H9 (cell line): Measurements from ENCODE around the gene TRIM17. TPM values are rescaled to one million over a fixed set of nuclear protein-coding genes. Genes with fewer than 3 reads are reported as not detected.
A peak's percentile ranks its signal among the peaks of the same experiment; 100 is the strongest.

Experiments used
- DNase-seq: peaks from one replicate; pipeline ENCODE4 v3.0.0-alpha.2; 2017
- H2AFZ ChIP-seq: one replicate; pipeline ENCODE4 v1.6.1; 2013; ENCODE audit warnings: mild to moderate bottlenecking, low read length, control low read depth, moderate library complexity
- H2AK5ac ChIP-seq: 2 replicates; pipeline ENCODE4 v1.6.1; 2013; ENCODE audit warnings: low read length, control low read depth, mixed read lengths; ENCODE audit not compliant: insufficient read length
- H2BK120ac ChIP-seq: one replicate; pipeline ENCODE4 v1.6.1; 2013; ENCODE audit warnings: low read depth, mild to moderate bottlenecking, low read length, control low read depth, inconsistent platforms; ENCODE audit not compliant: poor library complexity, severe bottlenecking
- H2BK12ac ChIP-seq: 2 replicates; pipeline ENCODE4 v1.6.1; 2013; ENCODE audit warnings: low read length, control low read depth, mixed read lengths, low read depth; ENCODE audit not compliant: insufficient read length
- H2BK15ac ChIP-seq: 2 replicates; pipeline ENCODE4 v1.6.1; 2013; ENCODE audit warnings: low read depth, low read length, control low read depth
- H2BK20ac ChIP-seq: one replicate; pipeline ENCODE4 v1.6.1; 2013; ENCODE audit warnings: low read depth, mild to moderate bottlenecking, low read length, control low read depth, inconsistent platforms; ENCODE audit not compliant: poor library complexity, severe bottlenecking
- H2BK5ac ChIP-seq: 2 replicates; pipeline ENCODE4 v1.6.1; 2013; ENCODE audit warnings: low read length, control low read depth, mixed read lengths; ENCODE audit not compliant: insufficient read length
- H3K14ac ChIP-seq: 2 replicates; pipeline ENCODE4 v1.6.1; 2013; ENCODE audit warnings: low read length, control low read depth; ENCODE audit not compliant: insufficient read depth
- H3K18ac ChIP-seq: 2 replicates; pipeline ENCODE4 v1.6.1; 2013; ENCODE audit warnings: low read depth, mild to moderate bottlenecking, mixed read lengths, low read length, control low read depth; ENCODE audit not compliant: insufficient read length
- H3K23ac ChIP-seq: 2 replicates; pipeline ENCODE4 v1.6.1; 2013; ENCODE audit warnings: low read length, control low read depth, mixed read lengths, low read depth; ENCODE audit not compliant: insufficient read length
- H3K23me2 ChIP-seq: 2 replicates; pipeline ENCODE4 v1.6.1; 2013; ENCODE audit warnings: low read depth, mild to moderate bottlenecking, mixed read lengths, low read length, control low read depth; ENCODE audit not compliant: insufficient read length, poor library complexity, severe bottlenecking
- H3K27ac ChIP-seq: 2 replicates; pipeline ENCODE4 v1.5.1; 2013; ENCODE audit warnings: low read length, control low read depth, mixed read lengths, low read depth; ENCODE audit not compliant: insufficient read length
- H3K27me3 ChIP-seq: 2 replicates; pipeline ENCODE4 v1.6.1; 2013; ENCODE audit warnings: low read length, control low read depth, inconsistent platforms; ENCODE audit not compliant: insufficient read depth
- H3K4ac ChIP-seq: 2 replicates; pipeline ENCODE4 v1.6.1; 2013; ENCODE audit warnings: low read depth, mild to moderate bottlenecking, control low read depth, inconsistent platforms, low read length, moderate library complexity
- H3K4me1 ChIP-seq: 2 replicates; pipeline ENCODE4 v1.6.1; 2013; ENCODE audit warnings: low read length, control low read depth, inconsistent platforms; ENCODE audit not compliant: insufficient read depth
- H3K4me2 ChIP-seq: 2 replicates; pipeline ENCODE4 v1.6.1; 2013; ENCODE audit warnings: low read length, control low read depth, mixed read lengths; ENCODE audit not compliant: insufficient read length, insufficient read depth
- H3K56ac ChIP-seq: 2 replicates; pipeline ENCODE4 v1.6.1; 2013; ENCODE audit warnings: low read depth, mild to moderate bottlenecking, mixed read lengths, low read length, control low read depth; ENCODE audit not compliant: insufficient read length
- H3K79me1 ChIP-seq: 2 replicates; pipeline ENCODE4 v1.6.1; 2013; ENCODE audit warnings: low read depth, mild to moderate bottlenecking, moderate library complexity, low read length, control low read depth, inconsistent platforms; ENCODE audit not compliant: insufficient read depth, poor library complexity, severe bottlenecking
- H3K79me2 ChIP-seq: 2 replicates; pipeline ENCODE4 v1.6.1; 2013; ENCODE audit warnings: low read length, control low read depth, inconsistent platforms; ENCODE audit not compliant: insufficient read depth
- H3K9ac ChIP-seq: 2 replicates; pipeline ENCODE4 v1.6.1; 2013; ENCODE audit warnings: low read length, control low read depth, mixed read lengths; ENCODE audit not compliant: insufficient read length; ENCODE audit errors: extremely low read depth
- H3K9me3 ChIP-seq: one replicate; pipeline ENCODE4 v1.6.1; 2013; ENCODE audit warnings: low read depth, low read length, inconsistent platforms; ENCODE audit not compliant: control insufficient read depth
- H3T11ph ChIP-seq: one replicate; pipeline ENCODE4 v1.6.1; 2013; ENCODE audit warnings: mild to moderate bottlenecking, low read length, control low read depth, inconsistent platforms
- H4K20me1 ChIP-seq: one replicate; pipeline ENCODE4 v1.6.1; 2013; ENCODE audit not compliant: control insufficient read depth, insufficient read length, insufficient read depth
- H4K5ac ChIP-seq: 2 replicates; pipeline ENCODE4 v1.6.1; 2013; ENCODE audit warnings: low read depth, mild to moderate bottlenecking, mixed read lengths, low read length, control low read depth; ENCODE audit not compliant: insufficient read length
- H4K8ac ChIP-seq: replicated peaks from 2 replicates; pipeline ENCODE4 v1.6.1; 2013; ENCODE audit warnings: low read length, control low read depth, mixed read lengths, low read depth; ENCODE audit not compliant: insufficient read length
- H4K91ac ChIP-seq: 2 replicates; pipeline ENCODE4 v1.6.1; 2013; ENCODE audit warnings: low read depth, mild to moderate bottlenecking, moderate library complexity, mixed read lengths, low read length, control low read depth; ENCODE audit not compliant: insufficient read length
- H3K27ac Mint-ChIP-seq, 3 experiments: 2 replicates in 2 of 3; 3 replicates in 1 of 3; pipeline ENCODE4 v1.8.0; 2020 to 2021; ENCODE audit warnings: mixed read lengths in 3 of 3, mild to moderate bottlenecking in 1 of 3, moderate library complexity in 1 of 3
- H3K27me3 Mint-ChIP-seq: 2 replicates; pipeline ENCODE4 v1.8.0; 2021; ENCODE audit warnings: low read depth, mild to moderate bottlenecking, moderate library complexity, mixed read lengths
- H3K36me3 Mint-ChIP-seq, 3 experiments: 2 replicates in 2 of 3; 3 replicates in 1 of 3; pipeline ENCODE4 v1.8.0; 2020 to 2021; ENCODE audit warnings: low read depth in 3 of 3, mixed read lengths in 3 of 3; ENCODE audit not compliant: insufficient read depth in 1 of 3
- H3K4me1 Mint-ChIP-seq, 2 experiments: 2 replicates each; pipeline ENCODE4 v1.8.0; 2020; ENCODE audit warnings: mixed read lengths in 2 of 2
- H3K4me3 Mint-ChIP-seq, 2 experiments: 2 replicates in 1 of 2; 3 replicates in 1 of 2; pipeline ENCODE4 v1.8.0; 2020 to 2021; ENCODE audit warnings: mild to moderate bottlenecking in 2 of 2, mixed read lengths in 2 of 2, moderate library complexity in 1 of 2
- H3K9me3 Mint-ChIP-seq, 2 experiments: 2 replicates in 1 of 2; 3 replicates in 1 of 2; pipeline ENCODE4 v1.8.0; 2020; ENCODE audit warnings: mild to moderate bottlenecking in 2 of 2, mixed read lengths in 2 of 2, moderate library complexity in 1 of 2
- CTCF ChIP-seq: fragments of 200-600 bp; sonication (generic); conservative IDR thresholded peaks from 3 replicates; pipeline ENCODE4 v1.8.0; 2021; ENCODE audit warnings: antibody characterized with exemption, mild to moderate bottlenecking
- WGBS: extraction: QIAGEN DNeasy Blood & Tissue Kit; methylation state at CpG from one replicate; pipeline ENCODE4 v1.1.7; 2013; ENCODE audit warnings: missing lambda C conversion rate, low lambda C conversion rate, mixed read lengths; ENCODE audit not compliant: insufficient read length; ENCODE audit errors: extremely low coverage; 5-methylcytosine and 5-hydroxymethylcytosine counted together
- total RNA-seq: library from RNA; stranded (reverse); gene quantifications from 2 replicates; pipeline ENCODE4 v1.2.1, GENCODE V29; 2021

Gene TRIM17
- total RNA-seq, 1 experiment from 2014 or later: 2.8 TPM

DNA sequence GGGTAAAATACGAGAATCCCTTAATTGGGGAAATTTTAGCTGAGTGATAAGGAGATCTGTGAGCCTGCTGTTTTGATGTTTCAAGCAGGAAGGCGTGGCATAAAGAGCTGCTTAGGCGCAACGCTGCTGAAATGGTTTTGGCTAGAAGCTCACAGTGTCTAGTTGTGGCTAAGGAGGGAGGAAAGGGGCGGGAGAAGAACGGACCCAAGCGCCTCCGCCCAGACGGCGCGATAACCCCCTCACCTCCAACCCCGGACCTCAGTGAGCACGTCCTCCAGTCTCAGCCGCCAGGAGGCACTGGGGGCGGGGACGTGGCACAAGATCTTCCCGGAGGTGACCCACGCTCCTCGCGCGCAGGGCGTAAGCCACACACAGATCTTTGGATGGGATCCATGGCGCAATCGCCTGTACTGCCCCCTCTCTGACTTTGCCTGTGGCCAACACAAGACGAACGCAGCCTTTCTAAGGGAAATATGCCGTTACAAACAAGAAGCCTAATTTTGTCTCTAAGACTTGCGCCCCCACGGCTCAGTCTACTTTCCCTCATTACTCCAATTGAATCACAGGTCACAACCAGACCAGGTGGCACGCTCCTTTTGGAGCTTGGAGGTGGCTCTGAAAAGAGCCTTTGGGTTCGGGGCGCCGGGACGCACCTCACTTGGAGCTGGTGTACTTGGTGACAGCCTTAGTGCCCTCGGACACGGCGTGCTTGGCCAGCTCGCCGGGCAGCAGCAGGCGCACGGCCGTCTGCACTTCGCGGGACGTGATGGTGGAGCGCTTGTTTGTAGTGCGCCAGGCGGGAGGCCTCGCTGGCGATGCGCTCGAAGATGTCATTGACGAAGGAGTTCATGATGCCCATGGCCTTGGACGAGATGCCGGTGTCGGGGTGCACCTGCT is 47.1 kb upstream of the TRIM17 start:
- H2BK12ac ChIP-seq: no peak overlapping the region
- Mint-ChIP-seq H3K36me3 (no peaks in the 10 kb centered on the region), H3K4me1 (peaks cover 20 to 33% of the 10 kb centered on the region in 2 experiments), H3K27ac (peak overlapping the region in 1 of 3 experiments; percentile 69; a peak in 3 of 7 replicates), H3K4me3 (peak overlapping the region; percentile 68 to 92), H3K27me3 (peaks cover 93% of the 10 kb centered on the region), H3K9me3 (no peaks in the 10 kb centered on the region; a peak in 1 of 5 replicates)
- H3K79me2 ChIP-seq: no peaks in the 10 kb centered on the region
- TF ChIP-seq CTCF: peak; percentile 47; the same call in 2 of the 3 replicates
- no peak overlapping the region for H2BK20ac ChIP-seq
- no peak overlapping the region for H3K23ac ChIP-seq
- no peak overlapping the region for H4K5ac ChIP-seq
- no peak overlapping the region for H2BK120ac ChIP-seq
- peaks cover 25% of the 10 kb centered on the region; the same call in 1 of the 2 replicates for H3K27me3 ChIP-seq
- H4K8ac ChIP-seq: no peak overlapping the region
- H4K91ac ChIP-seq: no peak overlapping the region
- H2AK5ac ChIP-seq: no peak overlapping the region
- no peaks in the 10 kb centered on the region for H3K9me3 ChIP-seq
- H3K9ac ChIP-seq: no peak overlapping the region
- no peak overlapping the region for H3K56ac ChIP-seq
- H2BK5ac ChIP-seq: no peak overlapping the region
- H2BK15ac ChIP-seq: no peak overlapping the region
- WGBS: no CpG with 5 or more reads among the region's 56 CpGs
- no peak overlapping the region for H3K4ac ChIP-seq
- peak; percentile 80 for DNase-seq
- no peak overlapping the region; the same call in 1 of the 2 replicates for H3K14ac ChIP-seq
- H3K4me1 ChIP-seq: no peaks in the 10 kb centered on the region
- H4K20me1 ChIP-seq: no peaks in the 10 kb centered on the region
- no peak overlapping the region for H2AFZ ChIP-seq
- H3K23me2 ChIP-seq: peaks cover 8% of the 10 kb centered on the region
- H3K79me1 ChIP-seq: no peaks in the 10 kb centered on the region
- H3T11ph ChIP-seq: no peak overlapping the region
- H3K27ac ChIP-seq: no peak overlapping the region
- no peak overlapping the region for H3K18ac ChIP-seq
- H3K4me2 ChIP-seq: peak overlapping the region; percentile 92
